Measurements from ENCODE around the gene ZNF750.

Gene ZNF750

DNA sequence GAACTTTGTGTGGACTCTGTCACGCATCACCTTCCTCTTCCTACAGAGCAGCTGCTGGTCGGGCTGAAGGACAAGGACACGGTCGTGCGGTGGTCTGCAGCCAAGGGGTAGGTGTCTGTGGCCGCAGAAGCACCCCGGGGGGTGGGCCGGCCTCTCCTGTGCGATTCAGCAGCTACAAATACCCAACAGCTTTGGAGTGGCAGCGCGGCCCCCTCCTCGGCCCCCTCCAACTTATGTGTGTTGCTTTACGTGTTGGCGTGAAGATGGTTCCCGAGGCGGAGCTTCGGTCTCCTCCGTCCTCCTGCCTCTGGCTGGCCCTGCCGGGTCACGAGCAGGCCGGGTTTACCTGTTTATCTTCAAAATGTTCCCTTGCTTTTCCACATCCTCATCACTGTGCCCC lies 32.3 kb downstream of the ZNF750 start:
- TF ChIP-seq, protein P1, sequence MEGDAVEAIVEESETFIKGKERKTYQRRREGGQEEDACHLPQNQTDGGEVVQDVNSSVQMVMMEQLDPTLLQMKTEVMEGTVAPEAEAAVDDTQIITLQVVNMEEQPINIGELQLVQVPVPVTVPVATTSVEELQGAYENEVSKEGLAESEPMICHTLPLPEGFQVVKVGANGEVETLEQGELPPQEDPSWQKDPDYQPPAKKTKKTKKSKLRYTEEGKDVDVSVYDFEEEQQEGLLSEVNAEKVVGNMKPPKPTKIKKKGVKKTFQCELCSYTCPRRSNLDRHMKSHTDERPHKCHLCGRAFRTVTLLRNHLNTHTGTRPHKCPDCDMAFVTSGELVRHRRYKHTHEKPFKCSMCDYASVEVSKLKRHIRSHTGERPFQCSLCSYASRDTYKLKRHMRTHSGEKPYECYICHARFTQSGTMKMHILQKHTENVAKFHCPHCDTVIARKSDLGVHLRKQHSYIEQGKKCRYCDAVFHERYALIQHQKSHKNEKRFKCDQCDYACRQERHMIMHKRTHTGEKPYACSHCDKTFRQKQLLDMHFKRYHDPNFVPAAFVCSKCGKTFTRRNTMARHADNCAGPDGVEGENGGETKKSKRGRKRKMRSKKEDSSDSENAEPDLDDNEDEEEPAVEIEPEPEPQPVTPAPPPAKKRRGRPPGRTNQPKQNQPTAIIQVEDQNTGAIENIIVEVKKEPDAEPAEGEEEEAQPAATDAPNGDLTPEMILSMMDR (IDR thresholded peaks at IDR 0.05; ENCODE audit: control insufficient read depth, extremely low read depth, insufficient read depth): no peak
- DNase-seq (ENCODE audit: low read depth): no peak

DNA sequence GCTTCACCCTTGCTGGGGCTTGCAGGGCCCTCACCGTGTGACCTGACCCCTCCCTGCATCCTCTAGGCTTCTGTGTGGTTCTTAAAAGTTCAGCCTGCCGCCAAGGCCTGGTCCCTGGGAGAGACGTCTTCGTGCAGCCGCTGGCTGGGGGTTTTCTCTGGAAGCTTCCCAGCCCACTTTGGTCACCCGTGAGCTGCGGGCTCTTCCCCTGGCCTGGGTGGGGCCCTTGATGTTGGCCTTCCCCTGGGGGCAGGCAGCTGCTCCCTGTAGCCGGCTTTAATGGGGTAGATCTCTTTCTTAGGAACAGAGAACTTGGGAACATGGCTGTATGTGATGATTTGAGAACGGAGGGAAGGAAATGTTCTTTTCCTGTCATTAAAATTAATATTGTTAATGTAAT lies 32.7 kb downstream of the ZNF750 start:
- TF ChIP-seq, protein P1 (IDR thresholded peaks at IDR 0.05; ENCODE audit: control insufficient read depth, extremely low read depth, insufficient read depth): no peak
- H3K4me3 ChIP-seq (ENCODE audit: low read depth, low read length): no peak overlapping the region
- no peak for DNase-seq (ENCODE audit: low read depth)

More for the DNA sequence above, 32.3 kb downstream of the ZNF750 start:
- H3K4me3 ChIP-seq (ENCODE audit: low read depth, low read length): no peak overlapping the region

DNA sequence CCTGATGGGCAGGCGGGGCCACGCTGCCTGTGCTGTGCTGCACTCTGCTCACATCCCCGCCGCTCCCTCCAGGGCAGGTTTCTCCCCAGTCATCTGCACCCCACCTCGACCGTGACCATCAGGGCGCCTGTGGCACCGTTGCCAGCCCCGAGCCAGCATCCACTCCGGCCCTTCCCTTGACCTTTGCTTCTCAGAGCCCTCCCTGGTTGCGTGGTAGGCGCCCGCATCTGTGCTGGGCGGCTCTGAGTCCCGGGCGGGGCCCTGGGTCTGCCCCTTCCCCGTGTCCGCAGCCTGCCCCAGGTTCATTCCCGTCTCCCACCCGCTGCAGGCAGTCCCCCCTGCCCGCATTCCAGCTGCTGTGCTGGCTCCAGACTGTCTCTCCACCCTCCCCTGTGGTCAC lies 33.2 kb downstream of the ZNF750 start:
- TF ChIP-seq, protein P1 (IDR thresholded peaks at IDR 0.05; ENCODE audit: control insufficient read depth, extremely low read depth, insufficient read depth): no peak
- no peak for DNase-seq (ENCODE audit: low read depth)
- H3K4me3 ChIP-seq (ENCODE audit: low read depth, low read length): no peak overlapping the region

DNA sequence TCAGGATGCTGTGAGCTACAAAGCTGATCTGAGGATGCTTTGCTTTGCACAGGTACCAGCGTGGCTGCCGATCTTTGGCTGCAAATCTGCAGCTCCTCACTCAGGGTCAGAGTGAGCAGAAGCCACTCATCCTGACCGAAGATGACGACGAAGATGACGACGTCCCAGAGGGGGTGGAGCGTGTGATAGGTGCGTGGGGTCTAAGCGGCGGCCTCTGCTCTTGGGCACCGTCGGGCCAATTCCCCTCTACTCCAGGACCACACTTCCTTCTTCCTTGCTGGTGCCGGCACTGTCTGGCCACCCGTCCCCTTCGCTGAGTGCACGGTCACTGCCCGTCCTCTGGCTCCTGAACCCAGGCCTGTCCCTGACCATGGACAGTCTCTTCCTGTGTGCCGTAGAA lies 34.0 kb downstream of the ZNF750 start:
- TF ChIP-seq, protein P1 (IDR thresholded peaks at IDR 0.05; ENCODE audit: control insufficient read depth, extremely low read depth, insufficient read depth): no peak
- no peak overlapping the region for H3K4me3 ChIP-seq (ENCODE audit: low read depth, low read length)
- DNase-seq (ENCODE audit: low read depth): no peak

DNA sequence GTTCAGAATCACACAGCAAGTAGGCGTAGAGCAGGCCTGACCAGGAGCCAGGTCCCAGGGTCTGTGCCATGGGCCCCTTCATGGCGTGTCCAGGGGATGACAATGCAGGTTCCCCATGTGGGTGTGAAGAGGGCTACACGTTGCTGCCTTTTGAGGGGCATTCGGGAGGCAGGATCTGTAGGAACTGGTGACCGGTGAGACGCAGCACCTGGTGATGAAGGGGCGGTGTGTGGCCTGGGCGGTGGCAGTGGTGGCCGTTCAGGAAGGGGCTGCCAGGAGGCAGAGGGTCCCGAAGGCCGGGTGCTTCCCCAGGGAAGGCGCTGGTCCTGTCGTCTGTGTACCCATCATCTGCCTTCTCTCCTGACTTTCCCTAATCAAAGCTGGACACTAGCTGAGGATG lies 34.6 kb downstream of the ZNF750 start:
- no peak for DNase-seq (ENCODE audit: low read depth)
- TF ChIP-seq, protein P1 (IDR thresholded peaks at IDR 0.05; ENCODE audit: control insufficient read depth, extremely low read depth, insufficient read depth): no peak
- no peak overlapping the region for H3K4me3 ChIP-seq (ENCODE audit: low read depth, low read length)

DNA sequence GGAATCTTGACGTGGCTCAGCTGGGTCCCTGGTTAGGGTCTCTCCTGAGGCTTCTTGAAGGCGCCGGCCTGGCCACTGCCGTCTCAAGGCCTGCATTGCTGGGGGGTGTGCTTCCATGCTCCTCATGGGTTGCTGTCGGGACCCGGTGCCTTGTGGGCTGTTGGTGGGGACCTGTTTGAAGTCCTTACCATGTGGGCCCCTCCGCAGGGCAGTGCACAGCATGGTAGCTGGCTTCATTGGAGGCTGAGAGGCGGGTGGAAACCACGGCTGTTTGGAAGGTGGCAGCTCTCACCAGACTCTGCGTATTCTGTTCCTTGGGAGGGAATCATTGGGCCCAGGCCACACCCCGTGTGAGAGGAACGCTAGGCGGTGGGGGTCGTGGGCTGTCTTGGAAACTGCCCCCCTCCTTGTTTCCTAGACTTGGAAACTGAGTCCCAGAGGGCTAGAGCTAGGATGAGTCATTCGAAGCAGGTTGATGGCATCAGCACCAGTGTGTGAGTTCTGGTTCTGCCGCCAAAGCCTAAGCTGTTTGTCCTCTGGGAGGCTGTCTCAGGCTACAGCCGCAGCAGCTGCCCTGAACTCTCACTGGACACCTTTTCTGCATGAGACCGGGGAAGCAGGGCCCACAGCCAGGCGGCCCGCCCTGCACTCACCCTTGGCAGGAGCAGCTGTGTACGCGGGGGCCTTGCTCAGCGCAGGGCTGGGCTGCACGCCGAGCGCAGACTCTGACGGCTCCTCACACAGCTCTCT lies 35.2 kb downstream of the ZNF750 start:
- TF ChIP-seq, protein P1 (IDR thresholded peaks at IDR 0.05; ENCODE audit: control insufficient read depth, extremely low read depth, insufficient read depth): no peak
- H3K4me3 ChIP-seq (ENCODE audit: low read depth, low read length): no peak overlapping the region
- no peak for DNase-seq (ENCODE audit: low read depth)

DNA sequence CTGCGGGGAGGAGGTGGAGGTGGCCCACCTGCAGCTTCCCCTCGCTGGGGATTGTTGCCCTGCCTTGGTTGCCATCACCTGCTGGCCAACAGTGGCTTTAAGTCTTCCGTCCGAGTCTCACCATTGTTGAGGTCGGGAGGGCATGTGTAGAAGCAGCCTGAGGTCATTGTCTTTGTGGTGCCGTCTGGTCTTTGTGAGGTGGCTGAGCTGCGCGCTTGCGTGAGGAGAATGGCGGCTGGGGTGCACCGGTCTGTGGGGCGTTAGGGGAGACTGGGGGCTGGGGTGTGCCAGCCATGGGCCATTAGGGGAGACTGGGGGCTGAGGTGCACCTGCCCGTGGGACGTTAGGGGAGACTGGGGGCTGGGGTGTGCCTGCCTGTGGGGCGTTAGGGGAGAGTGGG lies 36.2 kb downstream of the ZNF750 start:
- DNase-seq (ENCODE audit: low read depth): no peak
- no peak overlapping the region for H3K4me3 ChIP-seq (ENCODE audit: low read depth, low read length)
- TF ChIP-seq, protein P1 (IDR thresholded peaks at IDR 0.05; ENCODE audit: control insufficient read depth, extremely low read depth, insufficient read depth): no peak

Measured in LNCaP clone FGC (cell line).